ENCODE data around the gene HTR4. TPM values are rescaled to one million over a fixed set of nuclear protein-coding genes. Genes with fewer than 3 reads are reported as not detected.

The HTR4 gene
- polyA plus RNA-seq, 1 donor (not counting 4 experiments of a cell fraction or from before 2014, with no cell fraction given) = not detected

- H3K27ac ChIP-seq (ENCODE audit: control insufficient read depth, insufficient read depth, low read length) = no peak overlapping the region
- H3K4me3 ChIP-seq (ENCODE audit: control insufficient read depth in 2 of 3, extremely low read depth in 1 of 3, insufficient read depth in 2 of 3, low read depth in 1 of 3, low read length in 3 of 3) = no peak overlapping the region
- TF ChIP-seq CTCF (optimal IDR thresholded peaks at IDR 0.05 in 1 of 3, IDR thresholded peaks at IDR 0.05 in 1 of 3, conservative IDR thresholded peaks at IDR 0.05 in 1 of 3; ENCODE audit: extremely low read depth in 1 of 3, insufficient read depth in 2 of 3, low read length in 3 of 3) = no peak
- no peak for TF ChIP-seq EZH2 (IDR thresholded peaks at IDR 0.05; ENCODE audit: low read length)
- H3K79me2 ChIP-seq (ENCODE audit: control insufficient read depth, insufficient read depth, low read length) = no peaks in the 10 kb centered on the region
- FAIRE-seq (no peak), DNase-seq (ENCODE audit: low read depth, low spot score) (no peak)
- no peak overlapping the region for H3K9ac ChIP-seq (ENCODE audit: control insufficient read depth, extremely low read depth, insufficient read depth, low read length)
- H3K36me3 ChIP-seq (ENCODE audit: control insufficient read depth in 2 of 2, extremely low read depth in 1 of 2, insufficient read depth in 2 of 2, low read length in 2 of 2) = no peaks in the 10 kb centered on the region
- no peaks in the 10 kb centered on the region for H3K9me1 ChIP-seq (ENCODE audit: control insufficient read depth, extremely low read depth, insufficient read depth, low read length)
- dilution Hi-C loops (cut with MboI; ENCODE audit: extremely low pct_ligation_motif_present, low sequenced_read_pairs) = no loop called here
- no peak overlapping the region for H3K4me2 ChIP-seq (ENCODE audit: control insufficient read depth, extremely low read depth, insufficient read depth, low read depth, low read length)
- H3K27me3 ChIP-seq (ENCODE audit: control insufficient read depth, extremely low read depth, insufficient read depth, low read length) = no peaks in the 10 kb centered on the region
- no peaks in the 10 kb centered on the region for H3K9me3 ChIP-seq (ENCODE audit: control insufficient read depth, low read depth, low read length)
- no peaks in the 10 kb centered on the region for H3K4me1 ChIP-seq (ENCODE audit: control insufficient read depth, extremely low read depth, insufficient read depth, low read length)
- H2AFZ ChIP-seq (ENCODE audit: control insufficient read depth, low read length) = no peak overlapping the region
- no peaks in the 10 kb centered on the region for H4K20me1 ChIP-seq (ENCODE audit: control insufficient read depth, extremely low read depth, insufficient read depth, low read length)
These were observed 156.6 kb downstream of the HTR4 start for GRCh38 chr5:148497757-148498156.

- Histone ChIP-seq H3K9me3 (ENCODE audit: control insufficient read depth, low read depth, low read length) (no peaks in the 10 kb centered on the region), H3K4me2 (ENCODE audit: control insufficient read depth, extremely low read depth, insufficient read depth, low read depth, low read length) (no peak overlapping the region), H3K4me3 (ENCODE audit: control insufficient read depth in 2 of 3, extremely low read depth in 1 of 3, insufficient read depth in 2 of 3, low read depth in 1 of 3, low read length in 3 of 3) (no peak overlapping the region), H3K9me1 (ENCODE audit: control insufficient read depth, extremely low read depth, insufficient read depth, low read length) (no peaks in the 10 kb centered on the region), H3K27me3 (ENCODE audit: control insufficient read depth, extremely low read depth, insufficient read depth, low read length) (peaks cover 4% of the 10 kb centered on the region), H3K9ac (ENCODE audit: control insufficient read depth, extremely low read depth, insufficient read depth, low read length) (no peak overlapping the region), H2AFZ (ENCODE audit: control insufficient read depth, low read length) (no peak overlapping the region), H4K20me1 (ENCODE audit: control insufficient read depth, extremely low read depth, insufficient read depth, low read length) (no peaks in the 10 kb centered on the region), H3K79me2 (ENCODE audit: control insufficient read depth, insufficient read depth, low read length) (no peaks in the 10 kb centered on the region), H3K4me1 (ENCODE audit: control insufficient read depth, extremely low read depth, insufficient read depth, low read length) (no peaks in the 10 kb centered on the region), H3K36me3 (ENCODE audit: control insufficient read depth in 2 of 2, extremely low read depth in 1 of 2, insufficient read depth in 2 of 2, low read length in 2 of 2) (no peaks in the 10 kb centered on the region), H3K27ac (ENCODE audit: control insufficient read depth, insufficient read depth, low read length) (no peak overlapping the region)
- FAIRE-seq = no peak
- no peak for DNase-seq (ENCODE audit: low read depth, low spot score)
- dilution Hi-C loops (cut with MboI; ENCODE audit: extremely low pct_ligation_motif_present, low sequenced_read_pairs) = no loop called here
- TF ChIP-seq CTCF (optimal IDR thresholded peaks at IDR 0.05 in 1 of 3, IDR thresholded peaks at IDR 0.05 in 1 of 3, conservative IDR thresholded peaks at IDR 0.05 in 1 of 3; ENCODE audit: extremely low read depth in 1 of 3, insufficient read depth in 2 of 3, low read length in 3 of 3) (no peak), EZH2 (IDR thresholded peaks at IDR 0.05; ENCODE audit: low read length) (no peak)
These were observed 162.0 kb downstream of the HTR4 start for GRCh38 chr5:148492351-148492750.

Measured in keratinocyte (primary cell).